IPS-NIHi7 (cell line): ENCODE results near the gene NINJ1.
"Not testable (repeated sequence)": the region's sequence is repeated elsewhere in the genome, so short reads cannot be mapped to it uniquely, and the experiment has no call there.

ENCODE experiments used
- DNase-seq: peaks from one replicate; pipeline ENCODE4 v3.0.0; 2012; ENCODE audit warnings: mixed read lengths; ENCODE audit errors: extremely low spot score

Gene NINJ1

DNA sequence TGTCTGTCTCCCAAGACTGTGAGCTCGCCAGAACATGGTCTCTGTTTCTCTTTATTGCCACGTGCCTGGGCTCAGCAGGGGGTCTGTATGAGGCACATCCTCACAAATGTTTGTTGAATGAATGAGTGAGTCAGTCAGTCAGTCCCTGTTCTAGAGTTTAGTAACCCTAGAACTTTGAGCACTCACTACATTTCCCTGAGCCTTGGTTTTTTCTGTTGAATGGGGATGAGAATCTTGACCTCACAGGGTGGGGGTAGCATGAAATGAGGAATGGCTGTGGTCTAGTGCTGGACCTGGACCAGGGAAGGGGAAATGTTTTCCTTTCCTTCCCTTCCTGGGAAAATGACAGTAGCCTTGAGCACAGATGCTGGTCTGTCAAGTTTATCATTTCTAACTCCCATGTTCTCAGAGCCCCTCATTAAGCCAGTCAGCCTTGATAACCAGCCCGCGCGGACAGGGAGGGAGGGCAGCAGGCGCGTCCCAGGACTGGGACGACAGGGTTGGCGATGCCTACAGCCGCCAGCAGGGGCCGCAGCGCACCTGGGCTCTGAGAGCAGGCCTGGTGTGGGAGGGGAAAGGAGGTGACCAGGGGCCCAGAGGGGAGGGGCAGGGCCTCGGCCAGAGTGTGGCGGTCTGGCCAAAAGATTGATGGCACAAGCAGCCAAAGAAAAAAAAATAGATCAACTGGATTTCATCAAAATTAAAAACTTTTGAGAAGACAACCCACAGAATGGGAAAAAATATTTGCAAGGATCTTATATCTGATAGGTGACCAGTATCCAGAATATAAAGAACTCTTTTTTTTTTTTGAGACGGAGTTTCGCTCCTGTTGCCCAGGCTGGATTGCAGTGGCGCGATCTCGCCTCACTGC, 25.8 kb upstream of the NINJ1 start:
- DNase-seq: peak; percentile 96

DNA sequence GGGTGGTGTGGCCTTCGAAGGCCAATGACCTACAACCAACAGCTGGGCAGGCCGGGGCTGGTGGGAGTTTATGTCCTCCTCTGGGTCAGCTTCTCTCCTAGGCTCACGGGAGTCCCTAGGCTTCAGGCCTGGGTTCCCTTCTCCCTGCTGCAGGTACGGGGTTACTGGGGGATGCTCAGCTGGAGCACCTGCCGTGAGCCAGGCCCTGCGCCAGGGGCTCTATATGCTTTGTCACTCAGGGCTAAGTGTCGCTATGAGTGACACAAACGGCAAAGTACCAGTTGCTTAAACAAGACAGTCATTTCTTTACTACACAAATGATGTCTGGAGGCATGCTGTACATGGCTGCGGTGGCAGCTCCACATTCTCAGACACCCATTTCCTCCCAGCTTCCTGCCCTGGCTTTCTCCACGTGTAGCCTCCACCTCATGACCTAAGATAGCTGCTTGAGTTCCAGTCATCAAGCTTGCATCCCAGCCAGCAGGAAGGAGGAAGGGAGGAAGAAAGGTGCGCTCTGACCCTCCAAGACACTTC, 22.5 kb upstream of the NINJ1 start:
- DNase-seq: no peak

DNA sequence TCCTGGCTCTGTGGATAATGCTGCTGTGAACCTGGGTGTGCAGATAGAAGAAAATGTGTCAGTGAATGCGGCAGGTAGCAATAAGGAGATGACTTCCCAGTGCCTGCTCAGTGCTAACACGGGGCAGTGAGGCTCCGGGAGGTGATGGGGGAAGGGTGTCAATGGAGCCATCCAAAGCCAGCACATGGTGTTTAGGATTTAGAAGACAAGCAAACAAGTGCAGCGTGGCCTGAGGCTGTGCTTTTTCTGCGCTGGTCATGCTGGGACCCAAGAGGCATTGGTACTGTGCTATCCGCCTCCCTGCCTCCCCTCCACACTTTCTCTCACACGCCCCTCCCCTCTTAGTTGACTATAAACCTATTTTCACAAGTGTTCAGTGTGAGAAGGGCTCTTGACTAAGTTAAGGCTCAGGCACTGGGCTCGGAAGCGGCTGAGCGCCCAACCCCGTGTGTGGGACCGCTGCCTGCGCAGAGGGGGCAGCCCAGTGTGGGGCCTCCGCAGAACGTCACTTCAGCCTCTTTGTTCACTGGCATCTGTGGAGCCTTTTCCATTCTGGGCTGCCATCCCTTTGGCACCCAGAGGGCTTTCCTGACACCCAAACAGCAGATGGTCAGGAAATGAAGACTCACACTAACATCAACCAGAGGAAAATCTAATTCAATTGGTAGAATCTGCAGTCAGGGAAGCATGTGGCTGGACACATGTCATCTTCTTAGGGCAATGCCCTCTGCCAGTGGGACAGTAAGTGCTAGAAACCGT, 21.8 kb upstream of the NINJ1 start:
- no peak for DNase-seq

DNA sequence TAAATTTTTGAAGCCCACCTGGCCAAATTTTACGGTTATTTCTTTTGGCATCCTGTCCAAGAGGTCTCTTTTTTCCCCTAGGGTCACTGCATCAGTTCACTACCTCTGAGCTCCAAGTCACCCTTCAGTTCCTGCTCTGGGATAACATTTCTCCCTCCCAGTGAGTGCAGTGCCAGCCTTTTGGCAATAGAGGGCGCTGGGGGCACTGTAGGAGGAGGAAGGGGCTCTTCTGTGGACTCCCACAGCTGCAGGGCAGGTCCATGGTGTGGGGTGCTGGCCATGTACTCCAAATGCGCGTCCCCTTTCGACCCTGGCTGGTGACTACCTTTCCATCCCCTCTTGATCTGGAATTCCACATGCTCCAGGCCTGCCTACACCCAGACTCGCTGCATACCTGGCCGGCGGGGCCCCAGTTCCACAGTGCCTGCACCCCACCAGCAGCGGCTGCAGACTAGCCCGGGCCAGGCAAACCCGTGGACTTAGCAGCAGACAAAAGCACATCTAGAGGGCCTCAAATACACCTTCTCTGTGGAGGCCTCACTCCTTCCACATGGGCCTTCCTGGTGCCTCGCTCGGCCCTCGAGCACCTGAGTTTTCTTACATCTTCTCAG, 20.3 kb upstream of the NINJ1 start:
- peak; percentile 91 for DNase-seq

DNA sequence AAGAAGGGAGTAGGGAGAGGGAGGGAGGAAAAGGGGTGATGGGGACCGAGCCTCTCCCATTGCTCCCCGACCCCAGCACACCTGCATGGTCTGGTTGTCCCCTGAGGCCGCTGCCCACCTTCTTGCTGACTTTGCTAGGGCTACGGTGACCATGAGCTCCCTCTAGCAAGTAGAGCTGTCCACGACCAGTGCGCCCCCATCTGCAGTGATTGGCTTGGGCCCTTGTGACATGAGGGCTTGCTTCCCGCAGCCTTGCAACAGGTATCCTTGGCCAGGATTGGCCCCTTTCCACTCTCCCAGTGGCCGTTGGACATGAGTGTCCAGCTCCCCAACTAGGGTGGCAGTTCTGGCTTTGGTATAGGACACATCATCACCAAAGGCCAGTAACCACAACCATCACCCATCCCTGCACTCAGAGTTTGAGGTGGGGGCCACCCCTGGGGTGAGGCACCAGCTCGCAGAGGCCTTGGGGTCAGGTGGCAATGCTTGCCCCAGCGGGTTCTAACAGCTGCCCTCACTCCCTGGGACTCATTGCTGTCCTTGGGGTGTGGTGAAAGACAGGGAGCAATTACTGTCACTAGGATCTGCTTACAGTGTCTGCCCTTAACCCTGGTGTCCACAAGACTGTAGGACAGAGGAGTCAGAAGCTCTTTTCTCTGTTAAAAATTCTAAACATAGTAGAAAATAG, 17.2 kb upstream of the NINJ1 start:
- DNase-seq: no peak

DNA sequence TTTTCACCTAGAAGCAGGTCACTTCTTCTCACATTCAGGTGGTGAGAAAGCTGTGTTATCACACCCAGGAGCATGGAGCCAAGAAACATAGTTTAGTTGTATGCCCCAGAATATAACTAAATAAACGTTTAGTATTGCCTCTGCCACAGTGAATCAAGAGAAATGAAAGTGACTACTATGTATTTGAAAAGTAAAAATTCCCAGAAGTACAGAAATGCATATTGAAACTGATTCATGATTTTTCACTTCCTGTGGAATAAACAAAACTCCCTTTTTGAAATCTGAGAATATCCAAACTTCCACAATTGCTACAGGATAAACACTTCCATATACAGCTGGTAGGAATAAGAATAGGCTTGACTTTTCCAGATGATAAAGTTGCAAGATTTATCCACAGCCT, 15.3 kb upstream of the NINJ1 start:
- DNase-seq: no peak

DNA sequence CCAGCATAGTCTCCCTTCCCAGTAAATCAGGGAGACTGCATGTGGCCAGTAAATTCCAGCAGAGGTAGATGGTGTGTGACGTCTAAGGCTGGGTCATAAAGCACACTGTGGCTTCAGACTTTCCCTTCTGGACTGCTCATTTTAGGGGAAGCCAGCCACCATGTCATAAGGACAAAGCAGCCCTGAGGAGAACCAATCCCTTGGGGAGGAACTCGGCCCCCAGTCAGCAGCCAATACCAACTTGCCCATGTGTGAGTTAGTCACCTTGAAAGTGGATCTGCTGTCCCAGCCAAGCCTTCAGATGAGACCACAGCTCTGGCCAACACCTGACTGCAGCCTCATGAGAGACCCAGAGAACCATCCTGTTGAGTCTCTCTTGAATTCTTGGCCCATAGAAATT, 14.7 kb upstream of the NINJ1 start:
- no peak for DNase-seq

DNA sequence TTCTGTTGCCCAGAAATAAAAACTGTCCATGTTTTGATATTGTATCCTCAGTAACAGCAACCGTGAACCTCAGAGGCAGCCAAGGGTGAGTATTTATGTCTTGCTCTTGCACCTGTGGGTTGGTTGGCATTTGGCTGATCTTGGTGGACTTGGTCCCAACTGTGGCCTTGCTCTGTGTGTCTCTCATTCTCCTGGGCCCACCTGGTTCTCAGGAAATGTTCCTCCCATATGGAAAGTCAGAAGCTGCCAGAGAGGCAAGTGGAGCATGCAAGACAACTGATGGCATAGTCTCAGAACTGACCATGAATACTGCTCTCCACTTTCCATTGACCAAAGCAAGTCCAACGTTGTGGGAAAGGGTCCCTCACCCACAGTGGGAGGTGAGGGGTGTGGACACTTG, 13.6 kb upstream of the NINJ1 start:
- DNase-seq: no peak

DNA sequence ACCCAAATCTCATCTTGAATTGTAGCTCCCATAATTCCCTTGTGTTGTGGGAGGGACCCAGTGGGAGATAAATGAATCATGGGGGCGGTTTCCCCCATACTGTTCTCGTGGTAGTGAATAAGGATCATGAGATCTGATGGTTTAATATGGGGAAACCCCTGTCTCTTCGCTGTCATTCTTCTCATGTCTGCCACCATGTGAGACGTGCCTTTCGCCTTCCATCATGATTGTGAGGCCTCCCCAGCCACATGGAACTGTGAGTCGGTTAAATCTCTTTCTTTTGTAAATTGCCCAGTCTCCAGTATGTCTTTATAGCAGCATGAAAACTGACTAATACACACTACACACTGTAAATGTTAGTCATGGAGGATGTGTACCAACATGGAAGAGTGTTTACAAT, 12.6 kb upstream of the NINJ1 start:
- not testable (repeated sequence) for DNase-seq

DNA sequence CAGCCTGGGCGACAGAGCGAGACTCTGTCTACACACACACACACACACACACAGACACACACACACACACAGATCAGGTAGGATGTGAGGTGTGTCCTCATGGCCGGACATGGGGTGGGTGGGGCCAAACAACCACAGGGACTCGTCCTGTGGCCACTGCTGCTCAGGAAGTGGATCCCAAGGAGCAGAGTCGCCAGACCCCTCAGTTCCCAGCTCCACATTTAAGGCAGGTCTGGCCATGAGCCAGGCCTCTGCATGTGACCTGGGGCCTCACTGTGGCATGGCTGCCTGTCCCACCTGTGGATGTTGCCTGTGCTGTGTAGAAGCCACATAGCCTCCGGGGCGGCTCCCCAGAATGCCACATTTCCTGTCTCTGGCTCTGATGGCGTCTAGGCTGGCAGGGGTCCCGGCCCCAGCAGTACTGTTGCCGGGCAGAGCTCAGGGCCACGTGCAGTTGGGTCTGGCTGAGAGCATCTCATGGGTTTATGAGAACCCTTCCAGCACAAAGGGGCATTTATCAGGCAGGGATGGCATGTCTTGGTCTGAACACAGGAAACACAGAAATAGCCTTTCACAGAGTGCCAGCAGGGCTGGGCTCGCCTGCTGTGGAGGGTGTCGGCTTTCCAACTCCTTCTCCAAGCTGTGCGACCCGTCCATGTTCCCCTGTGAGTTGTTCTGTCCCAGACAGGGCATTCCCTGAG, 9.9 kb upstream of the NINJ1 start:
- DNase-seq: no peak

DNA sequence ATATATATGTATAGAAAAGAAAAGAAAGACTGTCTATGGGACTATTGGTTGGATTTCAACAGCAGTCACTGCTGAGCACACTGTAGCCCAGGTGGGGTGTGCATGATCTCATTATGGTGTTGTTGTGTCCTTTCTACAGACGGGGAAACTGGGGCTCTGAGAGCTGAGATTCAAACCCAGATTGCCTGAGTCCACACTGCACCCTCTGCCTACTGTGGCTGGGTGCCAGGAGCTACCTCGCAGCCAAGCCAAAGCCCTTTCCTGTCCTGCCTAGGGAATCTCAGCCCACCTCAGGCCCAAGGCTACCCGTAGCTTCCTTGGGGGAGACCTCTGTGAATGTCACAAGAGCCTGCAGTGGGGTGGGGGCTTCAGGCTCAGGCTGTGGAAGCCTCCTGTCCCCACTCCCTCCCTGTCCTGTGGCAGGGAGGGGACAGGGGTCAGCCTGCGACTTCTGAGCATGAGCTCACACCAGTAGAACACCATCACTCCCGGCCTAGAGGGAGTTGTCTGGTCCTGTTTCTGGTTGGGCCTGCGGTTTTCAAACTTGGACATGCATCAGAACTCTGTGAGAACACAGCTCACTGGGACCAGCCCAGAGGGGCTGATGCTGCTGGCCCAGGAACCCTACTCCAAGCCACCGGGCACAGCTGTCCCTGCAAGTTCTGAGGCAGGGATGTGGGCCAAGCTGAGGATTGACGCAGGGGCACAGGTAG, 7.9 kb upstream of the NINJ1 start:
- DNase-seq: no peak

DNA sequence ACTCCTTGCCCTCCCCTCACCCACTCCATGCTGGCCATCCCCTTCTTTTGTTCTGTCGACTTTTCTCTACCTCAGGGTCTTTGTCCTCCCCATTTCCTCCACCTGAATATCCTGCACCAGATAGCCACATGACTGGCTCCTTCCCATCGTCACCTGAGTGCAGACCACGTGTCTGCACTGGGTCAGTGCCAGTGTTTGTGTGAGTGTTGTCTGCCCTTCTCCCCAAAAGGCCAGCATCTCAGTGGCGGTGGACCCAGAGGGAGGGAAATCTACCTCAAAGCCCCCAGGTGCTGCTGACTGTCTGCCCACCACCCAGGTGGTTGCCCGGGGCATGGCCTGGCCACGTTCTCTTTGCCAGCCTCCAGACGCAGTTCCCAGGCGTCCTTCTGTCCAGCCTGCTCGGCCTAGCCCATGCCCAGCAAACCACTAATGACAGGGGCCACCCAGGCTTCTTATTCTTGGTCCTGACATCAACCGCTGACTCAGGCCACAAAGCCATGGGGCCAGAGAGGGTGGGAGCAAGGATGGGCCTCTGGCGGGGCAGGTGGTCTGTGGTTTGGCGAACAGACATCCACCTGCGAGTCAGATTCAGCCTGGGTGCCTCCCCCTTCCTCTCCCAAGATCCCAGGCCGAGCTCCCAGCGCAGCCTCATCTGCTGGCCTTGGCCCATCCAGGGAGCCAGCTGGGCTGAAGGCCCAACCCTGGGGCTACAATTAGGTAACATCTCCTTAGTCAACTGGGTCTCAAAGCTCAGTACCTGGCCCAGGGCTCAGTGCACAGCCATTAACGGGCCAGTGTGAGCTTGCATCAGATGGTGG, 5.5 kb upstream of the NINJ1 start:
- DNase-seq: no peak

DNA sequence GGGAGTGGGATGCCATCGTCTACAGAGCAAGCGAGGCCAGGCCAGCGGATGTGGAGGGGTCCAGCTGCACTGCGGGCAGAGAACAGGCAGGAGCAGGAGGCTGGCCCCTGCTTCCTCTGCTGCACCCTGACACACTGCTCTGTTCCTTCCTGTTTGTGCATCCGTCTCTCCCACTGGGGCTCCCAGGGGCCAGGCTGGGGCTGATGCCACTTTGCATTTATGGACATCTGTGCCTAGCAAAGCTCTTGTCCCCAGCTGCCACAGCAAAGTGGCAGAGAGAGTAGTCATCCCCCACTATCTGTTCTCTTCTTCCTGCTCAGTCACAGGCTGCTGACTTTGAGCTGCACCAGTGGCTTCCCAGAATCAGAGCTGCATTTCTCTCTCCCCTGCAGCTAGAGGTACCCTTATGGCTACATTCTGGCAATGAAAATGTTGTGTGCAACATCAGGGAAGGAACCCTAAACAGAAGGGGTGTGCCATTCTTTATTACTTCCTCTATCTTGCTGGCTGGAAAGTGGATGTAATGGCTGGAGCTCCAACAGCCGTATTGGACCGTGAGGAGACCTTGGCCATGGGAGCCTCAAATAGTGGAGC, 4.2 kb upstream of the NINJ1 start:
- no peak for DNase-seq

DNA sequence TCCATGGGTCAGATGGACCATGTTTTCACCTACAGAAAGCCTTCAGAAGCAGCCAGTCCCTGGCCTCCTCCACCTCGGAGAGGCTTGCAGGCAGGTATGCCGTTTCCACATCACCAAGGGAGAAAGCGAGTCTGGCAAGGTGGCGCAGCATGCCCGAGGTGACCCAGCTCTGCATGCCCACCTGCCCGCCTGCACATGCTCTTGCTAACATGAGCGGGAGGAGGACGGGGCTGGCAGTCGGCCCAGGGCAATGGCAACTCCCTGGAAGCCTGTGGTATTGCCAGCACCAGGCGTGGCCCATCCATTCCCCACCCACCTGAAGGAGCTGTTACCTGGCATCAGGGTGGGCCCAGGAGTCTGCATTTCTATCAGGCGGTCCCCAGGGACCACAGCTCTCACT, 3.3 kb upstream of the NINJ1 start:
- DNase-seq: no peak

DNA sequence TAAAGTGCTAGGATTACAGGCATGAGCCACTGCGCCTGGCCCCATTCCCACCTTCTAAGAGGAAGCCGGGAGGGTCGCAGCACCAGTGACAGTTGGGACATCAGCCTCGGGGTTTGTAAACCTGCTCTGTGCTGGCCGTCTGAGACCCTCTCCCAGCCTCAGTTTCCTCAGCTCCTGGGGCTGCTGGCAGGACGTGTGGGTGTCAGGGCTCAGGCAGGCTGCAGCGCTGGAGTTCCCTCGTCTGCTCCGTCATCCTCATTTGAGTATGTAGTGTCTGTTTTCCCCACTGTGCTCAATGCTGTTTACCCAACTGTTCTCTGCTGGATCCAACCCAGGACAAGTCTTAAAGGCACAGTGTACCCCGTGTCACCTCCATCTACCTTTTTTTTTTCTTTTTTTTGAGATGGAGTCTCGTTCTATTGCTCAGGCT, 2.0 kb upstream of the NINJ1 start:
- no peak for DNase-seq

DNA sequence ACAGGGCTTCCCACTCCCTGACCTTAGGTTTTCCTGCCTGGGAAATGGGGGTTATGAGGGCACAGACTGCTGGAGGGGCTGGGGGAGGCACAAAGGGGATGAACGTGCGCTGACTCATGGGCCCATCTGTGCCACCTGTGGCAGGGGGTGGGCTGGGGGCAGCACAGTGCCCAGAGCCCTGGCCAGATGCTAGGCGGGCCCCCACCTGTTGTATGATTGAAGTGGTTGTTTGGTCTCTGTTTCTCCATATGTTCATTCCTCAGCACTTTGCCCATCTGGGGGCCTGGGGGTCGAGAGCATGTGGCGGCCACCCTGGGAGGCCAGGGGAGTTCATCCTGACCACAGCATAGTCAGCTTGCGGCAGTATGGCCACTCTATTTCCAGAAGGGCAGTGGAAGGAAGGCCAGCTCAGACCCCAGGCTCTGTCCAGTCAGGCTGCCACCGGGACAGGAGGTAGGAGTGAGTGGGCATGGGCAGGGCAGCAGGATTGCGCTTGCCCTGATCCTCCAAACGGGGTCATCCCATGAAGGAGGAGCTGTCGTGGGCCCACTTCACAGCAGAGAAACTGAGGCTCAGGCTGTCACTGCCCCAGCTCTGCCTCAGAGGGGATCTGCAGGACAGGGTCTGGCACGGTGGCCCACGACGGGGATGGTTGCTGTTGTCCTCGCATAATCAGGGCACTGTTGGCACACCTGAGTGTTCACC, 841 bp upstream of the NINJ1 start:
- DNase-seq: no peak

DNA sequence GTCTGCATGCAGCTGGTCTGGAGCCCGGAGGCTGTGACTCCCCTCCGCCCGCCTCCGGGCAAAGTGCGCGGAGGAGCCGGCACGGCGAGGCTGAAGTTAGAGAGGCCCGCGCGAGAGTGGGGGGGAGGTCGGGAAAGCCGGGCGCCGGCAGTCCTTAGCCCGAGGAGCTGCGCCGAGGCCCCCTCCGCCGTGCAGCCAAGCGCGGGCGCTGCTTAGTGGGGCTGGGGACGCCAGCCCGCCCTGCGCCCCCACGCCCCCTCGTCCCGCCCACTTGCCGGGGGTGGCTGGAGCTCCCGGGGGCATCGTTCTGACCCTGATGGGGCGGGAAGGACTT, 403 bp downstream of the NINJ1 start:
- peak; percentile 63 for DNase-seq

DNA sequence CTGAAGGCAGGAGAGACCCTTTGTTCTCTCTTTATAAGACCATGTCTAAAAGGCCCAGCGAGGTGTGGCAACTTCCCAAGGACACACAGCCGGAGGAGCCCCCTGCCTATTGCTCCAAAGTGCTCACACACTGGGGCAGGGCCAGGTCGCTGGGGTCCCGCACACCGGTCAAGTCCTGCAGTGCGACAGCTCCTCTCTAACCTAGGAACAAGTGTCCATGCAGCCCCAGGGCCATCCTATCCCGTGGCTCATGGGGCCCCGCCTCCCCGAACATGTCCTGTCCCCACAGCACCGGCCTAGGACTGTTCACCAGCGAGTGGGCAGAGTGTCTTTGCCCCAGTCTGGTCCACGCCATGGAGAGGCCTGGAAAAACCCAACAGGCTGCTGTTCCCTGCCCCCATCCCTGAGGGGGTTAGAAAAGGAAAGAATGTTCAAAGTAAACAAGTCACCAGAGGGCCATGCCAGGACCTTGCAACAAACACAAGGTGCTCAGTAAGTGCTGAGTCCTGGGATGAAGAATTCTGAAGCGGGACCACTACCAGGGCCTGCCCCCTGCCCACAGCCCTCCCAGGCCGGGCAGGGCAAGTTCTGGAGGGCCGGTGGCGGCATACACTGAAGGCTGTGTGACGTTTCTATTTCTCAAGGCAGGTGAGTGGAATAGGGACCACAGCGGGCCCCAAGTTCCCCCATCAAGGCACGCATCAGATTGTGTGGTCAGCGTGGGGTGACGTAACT, 938 bp downstream of the NINJ1 start:
- DNase-seq: no peak
